ENCODE data around the gene MLST8. TPM values are rescaled to one million over a fixed set of nuclear protein-coding genes. Genes with fewer than 3 reads are reported as not detected.

MLST8 gene
- total RNA-seq, 2 experiments from 2014 or later = 22.9 to 26.4 TPM

- ATAC-seq (ENCODE audit: poor library complexity) (no peak), DNase-seq (no peak)
- intact Hi-C loops (cut with DNase I, micrococcal nuclease) = no loop called here
- Mint-ChIP-seq H3K27ac (no peak overlapping the region), H3K4me1 (ENCODE audit: low read depth) (no peaks in the 10 kb centered on the region), H3K4me3 (no peak overlapping the region), H3K9me3 (no peaks in the 10 kb centered on the region), H3K27me3 (no peaks in the 10 kb centered on the region), H3K36me3 (ENCODE audit: low read depth) (no peaks in the 10 kb centered on the region)
- Histone ChIP-seq H3K27ac (ENCODE audit: low read depth in 1 of 2, low read length in 2 of 2) (no peak overlapping the region), H3K27me3 (ENCODE audit: control insufficient read depth in 1 of 2, insufficient read depth in 2 of 2, low read length in 2 of 2) (no peaks in the 10 kb centered on the region), H3K9me3 (ENCODE audit: control insufficient read depth in 1 of 2, insufficient read depth in 1 of 2, low read length in 2 of 2) (no peaks in the 10 kb centered on the region), H3K4me3 (ENCODE audit: low read length) (no peak overlapping the region), H3K4me1 (ENCODE audit: insufficient read depth, low read length) (no peaks in the 10 kb centered on the region), H3K36me3 (ENCODE audit: insufficient read depth, low read length) (no peaks in the 10 kb centered on the region)
- ChIA-PET POLR2A (no interaction called here), CTCF (no interaction called here)
- TF ChIP-seq, protein P1, sequence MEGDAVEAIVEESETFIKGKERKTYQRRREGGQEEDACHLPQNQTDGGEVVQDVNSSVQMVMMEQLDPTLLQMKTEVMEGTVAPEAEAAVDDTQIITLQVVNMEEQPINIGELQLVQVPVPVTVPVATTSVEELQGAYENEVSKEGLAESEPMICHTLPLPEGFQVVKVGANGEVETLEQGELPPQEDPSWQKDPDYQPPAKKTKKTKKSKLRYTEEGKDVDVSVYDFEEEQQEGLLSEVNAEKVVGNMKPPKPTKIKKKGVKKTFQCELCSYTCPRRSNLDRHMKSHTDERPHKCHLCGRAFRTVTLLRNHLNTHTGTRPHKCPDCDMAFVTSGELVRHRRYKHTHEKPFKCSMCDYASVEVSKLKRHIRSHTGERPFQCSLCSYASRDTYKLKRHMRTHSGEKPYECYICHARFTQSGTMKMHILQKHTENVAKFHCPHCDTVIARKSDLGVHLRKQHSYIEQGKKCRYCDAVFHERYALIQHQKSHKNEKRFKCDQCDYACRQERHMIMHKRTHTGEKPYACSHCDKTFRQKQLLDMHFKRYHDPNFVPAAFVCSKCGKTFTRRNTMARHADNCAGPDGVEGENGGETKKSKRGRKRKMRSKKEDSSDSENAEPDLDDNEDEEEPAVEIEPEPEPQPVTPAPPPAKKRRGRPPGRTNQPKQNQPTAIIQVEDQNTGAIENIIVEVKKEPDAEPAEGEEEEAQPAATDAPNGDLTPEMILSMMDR (IDR thresholded peaks at IDR 0.05) = no peak
Observed at GRCh38 chr16:2181952-2182351, 23.3 kb upstream of the MLST8 start.

GRCh38 chr16:2183671-2184070 is 21.6 kb upstream of the MLST8 start:
- POLR2A ChIA-PET = no interaction called here
- ATAC-seq (ENCODE audit: poor library complexity) = no peak
- TF ChIP-seq, protein P1 (IDR thresholded peaks at IDR 0.05) = no peak
- Mint-ChIP-seq H3K9me3 (no peaks in the 10 kb centered on the region), H3K4me3 (no peak overlapping the region), H3K36me3 (ENCODE audit: low read depth) (no peaks in the 10 kb centered on the region), H3K27ac (no peak overlapping the region), H3K27me3 (no peaks in the 10 kb centered on the region), H3K4me1 (ENCODE audit: low read depth) (no peaks in the 10 kb centered on the region)
- H3K9me3 ChIP-seq (ENCODE audit: control insufficient read depth in 1 of 2, insufficient read depth in 1 of 2, low read length in 2 of 2) = no peaks in the 10 kb centered on the region
- H3K27ac ChIP-seq (ENCODE audit: low read depth in 1 of 2, low read length in 2 of 2) = no peak overlapping the region
- intact Hi-C loops (cut with DNase I, micrococcal nuclease) = no loop called here
- H3K36me3 ChIP-seq (ENCODE audit: insufficient read depth, low read length) = no peaks in the 10 kb centered on the region
- no peak for DNase-seq
- H3K4me1 ChIP-seq (ENCODE audit: insufficient read depth, low read length) = no peaks in the 10 kb centered on the region
- H3K27me3 ChIP-seq (ENCODE audit: control insufficient read depth in 1 of 2, insufficient read depth in 2 of 2, low read length in 2 of 2) = no peaks in the 10 kb centered on the region
- CTCF ChIA-PET = no interaction called here
- H3K4me3 ChIP-seq (ENCODE audit: low read length) = no peak overlapping the region

- POLR2A ChIA-PET = no interaction called here
- Mint-ChIP-seq H3K27ac (no peak overlapping the region), H3K4me1 (ENCODE audit: low read depth) (no peaks in the 10 kb centered on the region), H3K4me3 (no peak overlapping the region), H3K36me3 (ENCODE audit: low read depth) (no peaks in the 10 kb centered on the region), H3K9me3 (no peaks in the 10 kb centered on the region), H3K27me3 (no peaks in the 10 kb centered on the region)
- CTCF ChIA-PET = no interaction called here
- TF ChIP-seq, protein P1 (IDR thresholded peaks at IDR 0.05) = no peak
- Histone ChIP-seq H3K9me3 (ENCODE audit: control insufficient read depth in 1 of 2, insufficient read depth in 1 of 2, low read length in 2 of 2) (no peaks in the 10 kb centered on the region), H3K36me3 (ENCODE audit: insufficient read depth, low read length) (no peaks in the 10 kb centered on the region), H3K27ac (ENCODE audit: low read depth in 1 of 2, low read length in 2 of 2) (no peak overlapping the region), H3K4me3 (ENCODE audit: low read length) (no peak overlapping the region), H3K27me3 (ENCODE audit: control insufficient read depth in 1 of 2, insufficient read depth in 2 of 2, low read length in 2 of 2) (no peaks in the 10 kb centered on the region), H3K4me1 (ENCODE audit: insufficient read depth, low read length) (no peaks in the 10 kb centered on the region)
- ATAC-seq (ENCODE audit: poor library complexity) = no peak
- no peak for DNase-seq
- intact Hi-C loops (cut with DNase I, micrococcal nuclease) = no loop called here
Observed at GRCh38 chr16:2184346-2184745, 20.9 kb upstream of the MLST8 start.
